ENCODE measurements around the gene CD53. TPM values are rescaled to one million over a fixed set of nuclear protein-coding genes. Genes with fewer than 3 reads are reported as not detected.

Gene CD53
- total and polyA plus RNA-seq, 9 of the 15 experiments (the other 6 are each of a cell fraction or from before 2014, with no cell fraction given), result 63.5 to 220 (median 131) TPM

DNA sequence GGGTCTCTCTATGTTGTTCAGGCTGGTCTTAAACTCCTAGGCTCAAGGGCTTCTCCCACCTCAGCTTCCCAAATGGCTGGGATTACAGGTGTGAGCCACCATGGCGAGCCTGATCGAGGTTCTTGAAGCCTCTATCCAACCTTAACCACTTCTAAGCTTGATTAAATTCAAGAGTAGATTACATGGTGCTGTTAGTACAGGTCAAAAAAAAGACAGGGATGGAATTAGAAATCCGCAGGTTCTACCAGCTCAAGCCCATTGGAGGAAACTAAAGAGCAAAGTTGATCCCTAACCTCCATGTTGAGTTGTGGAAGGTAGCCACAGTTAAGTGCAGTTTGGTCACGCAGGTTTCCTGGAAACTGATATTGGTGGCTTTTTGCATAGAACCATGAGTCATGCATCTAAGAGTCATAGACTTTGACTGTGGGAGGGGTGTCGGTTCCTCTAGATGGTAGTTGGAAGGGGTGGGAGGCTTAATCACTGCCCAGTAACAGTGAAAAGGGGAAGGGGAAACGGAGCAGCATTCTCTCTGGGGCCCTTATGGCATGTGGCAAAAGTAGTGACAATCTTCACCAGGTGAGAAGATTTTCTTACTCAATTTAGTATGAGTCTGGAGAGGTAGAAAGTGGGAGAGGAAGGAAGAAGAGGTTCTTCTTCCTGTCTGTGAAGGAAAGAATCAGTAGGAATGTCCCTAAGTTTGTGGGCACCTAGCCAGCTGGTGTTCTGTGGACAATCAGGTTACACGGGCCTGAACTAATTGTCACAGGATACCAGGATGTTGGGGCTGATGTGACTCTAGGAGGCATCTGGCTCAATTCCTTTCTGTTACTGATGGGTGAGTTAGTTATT is 7.0 kb downstream of the CD53 start (continued):
- TF ChIP-seq ZNF347 (CRISPR knock-in tag; IDR thresholded peaks at IDR 0.05; ENCODE audit: low read depth) (no peak), MED1 (CRISPR knock-in tag; IDR thresholded peaks at IDR 0.05; ENCODE audit: borderline replicate concordance) (no peak), CREM (IDR thresholded peaks at IDR 0.05; ENCODE audit: low read depth) (peak; percentile 65), SMAD4 (CRISPR knock-in tag; conservative IDR thresholded peaks at IDR 0.05) (peak; percentile 85), MIER1 (IDR thresholded peaks at IDR 0.05; ENCODE audit: low read depth) (peak; percentile 78), MEF2D (tag; conservative IDR thresholded peaks at IDR 0.05; ENCODE audit: low read depth) (no peak), PTBP1 (IDR thresholded peaks at IDR 0.05; ENCODE audit: low read depth, low read length) (no peak), NR4A1 (CRISPR knock-in tag; IDR thresholded peaks at IDR 0.05) (peak; percentile 56; the same call in 1 of the 2 replicates), NR4A1 (tag; IDR thresholded peaks at IDR 0.05) (peak; percentile 93), OTX1 (CRISPR knock-in tag; IDR thresholded peaks at IDR 0.05) (no peak), NRF1 (conservative IDR thresholded peaks at IDR 0.05 in 1 of 2, IDR thresholded peaks at IDR 0.05 in 1 of 2) (peak in 1 of 2 experiments; percentile 39; a peak in 1 of 4 replicates), PHF20 (IDR thresholded peaks at IDR 0.05; ENCODE audit: partially characterized antibody) (no peak), LEF1 (IDR thresholded peaks at IDR 0.05) (peak; percentile 87), ZNF436 (CRISPR knock-in tag; IDR thresholded peaks at IDR 0.05) (no peak), TFAM (CRISPR knock-in tag; conservative IDR thresholded peaks at IDR 0.05) (no peak), MTA3 (IDR thresholded peaks at IDR 0.05; ENCODE audit: borderline replicate concordance) (peak; percentile 79; the same call in 1 of the 2 replicates), HMG20B (CRISPR knock-in tag; IDR thresholded peaks at IDR 0.05) (no peak), XRCC4 (IDR thresholded peaks at IDR 0.05; ENCODE audit: extremely low read depth, insufficient read depth, insufficient read length) (no peak)
- TF ChIP-seq, protein P1, sequence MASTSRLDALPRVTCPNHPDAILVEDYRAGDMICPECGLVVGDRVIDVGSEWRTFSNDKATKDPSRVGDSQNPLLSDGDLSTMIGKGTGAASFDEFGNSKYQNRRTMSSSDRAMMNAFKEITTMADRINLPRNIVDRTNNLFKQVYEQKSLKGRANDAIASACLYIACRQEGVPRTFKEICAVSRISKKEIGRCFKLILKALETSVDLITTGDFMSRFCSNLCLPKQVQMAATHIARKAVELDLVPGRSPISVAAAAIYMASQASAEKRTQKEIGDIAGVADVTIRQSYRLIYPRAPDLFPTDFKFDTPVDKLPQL (IDR thresholded peaks at IDR 0.05; ENCODE audit: extremely low read depth, insufficient read length), result no peak
- TF ChIP-seq, protein P2, sequence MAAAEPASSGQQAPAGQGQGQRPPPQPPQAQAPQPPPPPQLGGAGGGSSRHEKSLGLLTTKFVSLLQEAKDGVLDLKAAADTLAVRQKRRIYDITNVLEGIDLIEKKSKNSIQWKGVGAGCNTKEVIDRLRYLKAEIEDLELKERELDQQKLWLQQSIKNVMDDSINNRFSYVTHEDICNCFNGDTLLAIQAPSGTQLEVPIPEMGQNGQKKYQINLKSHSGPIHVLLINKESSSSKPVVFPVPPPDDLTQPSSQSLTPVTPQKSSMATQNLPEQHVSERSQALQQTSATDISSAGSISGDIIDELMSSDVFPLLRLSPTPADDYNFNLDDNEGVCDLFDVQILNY (CRISPR knock-in tag; IDR thresholded peaks at IDR 0.05), result no peak
- TF ChIP-seq, protein P3, sequence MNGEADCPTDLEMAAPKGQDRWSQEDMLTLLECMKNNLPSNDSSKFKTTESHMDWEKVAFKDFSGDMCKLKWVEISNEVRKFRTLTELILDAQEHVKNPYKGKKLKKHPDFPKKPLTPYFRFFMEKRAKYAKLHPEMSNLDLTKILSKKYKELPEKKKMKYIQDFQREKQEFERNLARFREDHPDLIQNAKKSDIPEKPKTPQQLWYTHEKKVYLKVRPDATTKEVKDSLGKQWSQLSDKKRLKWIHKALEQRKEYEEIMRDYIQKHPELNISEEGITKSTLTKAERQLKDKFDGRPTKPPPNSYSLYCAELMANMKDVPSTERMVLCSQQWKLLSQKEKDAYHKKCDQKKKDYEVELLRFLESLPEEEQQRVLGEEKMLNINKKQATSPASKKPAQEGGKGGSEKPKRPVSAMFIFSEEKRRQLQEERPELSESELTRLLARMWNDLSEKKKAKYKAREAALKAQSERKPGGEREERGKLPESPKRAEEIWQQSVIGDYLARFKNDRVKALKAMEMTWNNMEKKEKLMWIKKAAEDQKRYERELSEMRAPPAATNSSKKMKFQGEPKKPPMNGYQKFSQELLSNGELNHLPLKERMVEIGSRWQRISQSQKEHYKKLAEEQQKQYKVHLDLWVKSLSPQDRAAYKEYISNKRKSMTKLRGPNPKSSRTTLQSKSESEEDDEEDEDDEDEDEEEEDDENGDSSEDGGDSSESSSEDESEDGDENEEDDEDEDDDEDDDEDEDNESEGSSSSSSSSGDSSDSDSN (IDR thresholded peaks at IDR 0.05; ENCODE audit: borderline replicate concordance in 1 of 2, low read depth in 2 of 2, low read length in 2 of 2), result no peak
- TF ChIP-seq, protein P4, sequence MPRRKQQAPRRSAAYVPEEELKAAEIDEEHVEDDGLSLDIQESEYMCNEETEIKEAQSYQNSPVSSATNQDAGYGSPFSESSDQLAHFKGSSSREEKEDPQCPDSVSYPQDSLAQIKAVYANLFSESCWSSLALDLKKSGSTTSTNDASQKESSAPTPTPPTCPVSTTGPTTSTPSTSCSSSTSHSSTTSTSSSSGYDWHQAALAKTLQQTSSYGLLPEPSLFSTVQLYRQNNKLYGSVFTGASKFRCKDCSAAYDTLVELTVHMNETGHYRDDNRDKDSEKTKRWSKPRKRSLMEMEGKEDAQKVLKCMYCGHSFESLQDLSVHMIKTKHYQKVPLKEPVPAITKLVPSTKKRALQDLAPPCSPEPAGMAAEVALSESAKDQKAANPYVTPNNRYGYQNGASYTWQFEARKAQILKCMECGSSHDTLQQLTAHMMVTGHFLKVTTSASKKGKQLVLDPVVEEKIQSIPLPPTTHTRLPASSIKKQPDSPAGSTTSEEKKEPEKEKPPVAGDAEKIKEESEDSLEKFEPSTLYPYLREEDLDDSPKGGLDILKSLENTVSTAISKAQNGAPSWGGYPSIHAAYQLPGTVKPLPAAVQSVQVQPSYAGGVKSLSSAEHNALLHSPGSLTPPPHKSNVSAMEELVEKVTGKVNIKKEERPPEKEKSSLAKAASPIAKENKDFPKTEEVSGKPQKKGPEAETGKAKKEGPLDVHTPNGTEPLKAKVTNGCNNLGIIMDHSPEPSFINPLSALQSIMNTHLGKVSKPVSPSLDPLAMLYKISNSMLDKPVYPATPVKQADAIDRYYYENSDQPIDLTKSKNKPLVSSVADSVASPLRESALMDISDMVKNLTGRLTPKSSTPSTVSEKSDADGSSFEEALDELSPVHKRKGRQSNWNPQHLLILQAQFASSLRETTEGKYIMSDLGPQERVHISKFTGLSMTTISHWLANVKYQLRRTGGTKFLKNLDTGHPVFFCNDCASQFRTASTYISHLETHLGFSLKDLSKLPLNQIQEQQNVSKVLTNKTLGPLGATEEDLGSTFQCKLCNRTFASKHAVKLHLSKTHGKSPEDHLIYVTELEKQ (CRISPR knock-in tag; IDR thresholded peaks at IDR 0.05), result no peak

Measured in K562 (cell line).